GM13977 (cell line): ENCODE results near the gene ZNF593OS.

Source experiments
- DNase-seq: peaks from one replicate; pipeline ENCODE4 v3.0.0; 2012; ENCODE audit warnings: low spot score
- in situ Hi-C: fragments of 300-500 bp; cut with MboI; formaldehyde crosslinking; loops from one replicate; pipeline ENCODE4 v1.12.0; 2022; ENCODE audit warnings: low sequenced_read_pairs, low pct_unique_long_range_greater_than_20kb, mixed read lengths, inconsistent platforms; ENCODE audit not compliant: unreplicated experiment
- TF ChIP-seq, protein P1 (sequence below): IDR thresholded peaks from 2 replicates; pipeline ENCODE4 v1.5.1; 2012; ENCODE audit warnings: mild to moderate bottlenecking, control low read depth; ENCODE audit not compliant: insufficient read depth; ENCODE audit errors: extremely low read depth, missing control alignments

Gene ZNF593OS

DNA sequence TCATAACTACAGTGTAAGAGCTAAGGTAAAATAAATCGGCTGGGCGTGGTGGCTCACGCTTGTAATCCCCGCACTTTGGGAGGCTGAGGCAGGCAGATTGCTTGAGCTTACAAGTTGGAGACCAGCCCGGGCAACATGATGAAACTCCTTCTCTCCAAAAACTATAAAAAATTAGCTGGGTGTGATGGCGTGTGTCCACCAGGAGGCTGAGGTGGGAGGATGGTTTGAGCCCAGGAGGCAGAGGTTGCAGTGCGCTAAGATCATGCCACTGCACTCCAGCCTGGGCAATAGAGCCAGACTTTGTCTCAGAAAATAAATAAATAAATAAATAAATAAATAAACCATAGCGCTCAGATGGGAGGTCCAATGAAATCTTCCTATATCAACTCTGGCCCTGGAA lies 29.5 kb downstream of the ZNF593OS start:
- TF ChIP-seq, protein P1, sequence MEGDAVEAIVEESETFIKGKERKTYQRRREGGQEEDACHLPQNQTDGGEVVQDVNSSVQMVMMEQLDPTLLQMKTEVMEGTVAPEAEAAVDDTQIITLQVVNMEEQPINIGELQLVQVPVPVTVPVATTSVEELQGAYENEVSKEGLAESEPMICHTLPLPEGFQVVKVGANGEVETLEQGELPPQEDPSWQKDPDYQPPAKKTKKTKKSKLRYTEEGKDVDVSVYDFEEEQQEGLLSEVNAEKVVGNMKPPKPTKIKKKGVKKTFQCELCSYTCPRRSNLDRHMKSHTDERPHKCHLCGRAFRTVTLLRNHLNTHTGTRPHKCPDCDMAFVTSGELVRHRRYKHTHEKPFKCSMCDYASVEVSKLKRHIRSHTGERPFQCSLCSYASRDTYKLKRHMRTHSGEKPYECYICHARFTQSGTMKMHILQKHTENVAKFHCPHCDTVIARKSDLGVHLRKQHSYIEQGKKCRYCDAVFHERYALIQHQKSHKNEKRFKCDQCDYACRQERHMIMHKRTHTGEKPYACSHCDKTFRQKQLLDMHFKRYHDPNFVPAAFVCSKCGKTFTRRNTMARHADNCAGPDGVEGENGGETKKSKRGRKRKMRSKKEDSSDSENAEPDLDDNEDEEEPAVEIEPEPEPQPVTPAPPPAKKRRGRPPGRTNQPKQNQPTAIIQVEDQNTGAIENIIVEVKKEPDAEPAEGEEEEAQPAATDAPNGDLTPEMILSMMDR: no peak
- no peak for DNase-seq
- in situ Hi-C loops: no loop called here

DNA sequence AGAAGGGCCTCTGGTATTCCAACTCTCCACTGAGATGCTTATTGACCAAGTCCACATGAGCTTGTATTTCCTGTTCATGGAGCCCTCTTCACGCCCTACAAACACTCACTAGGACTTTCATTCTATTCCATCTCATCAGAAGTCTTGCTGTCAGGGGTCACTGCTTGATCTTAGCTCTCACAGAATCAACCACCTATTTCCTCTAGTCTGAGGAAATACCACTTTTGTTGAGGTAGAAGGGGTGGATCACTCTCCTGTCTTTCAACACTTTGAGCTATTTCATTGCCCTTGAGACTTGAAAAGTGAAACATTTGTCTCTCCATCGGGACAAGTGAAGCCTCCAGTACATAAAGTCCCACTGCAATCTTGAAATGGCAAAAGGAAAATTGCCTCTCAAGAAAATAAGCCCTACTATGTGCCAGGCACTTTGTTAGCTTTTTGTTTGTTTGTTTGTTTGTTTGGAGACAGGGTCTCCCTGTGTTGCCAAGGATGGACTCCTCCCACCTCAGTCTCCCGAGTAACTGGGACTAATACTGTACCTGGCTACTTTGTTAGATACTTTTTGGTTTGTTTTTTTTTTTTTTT lies 32.6 kb downstream of the ZNF593OS start:
- TF ChIP-seq, protein P1: no peak
- in situ Hi-C loops: no loop called here
- no peak for DNase-seq

DNA sequence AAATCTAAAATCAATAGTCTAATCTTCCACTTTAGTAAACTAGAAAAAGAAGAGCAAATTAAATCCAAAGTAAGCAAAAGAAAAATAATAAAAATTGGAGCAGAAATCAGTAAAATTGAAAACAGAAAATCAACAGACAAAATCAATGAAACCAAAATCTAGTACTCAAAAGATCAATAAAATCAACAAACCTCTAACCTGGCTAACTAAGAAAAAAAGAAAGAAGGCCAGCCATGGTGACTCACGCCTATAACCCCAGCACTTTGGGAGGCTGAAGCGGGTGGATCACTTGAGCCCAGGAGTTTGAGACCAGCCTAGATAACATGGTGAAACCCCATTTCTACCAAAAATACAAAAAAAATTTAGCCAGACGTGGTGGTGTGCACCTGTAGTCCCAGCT lies 37.2 kb downstream of the ZNF593OS start:
- DNase-seq: no peak
- TF ChIP-seq, protein P1: no peak
- in situ Hi-C loops: no loop called here

DNA sequence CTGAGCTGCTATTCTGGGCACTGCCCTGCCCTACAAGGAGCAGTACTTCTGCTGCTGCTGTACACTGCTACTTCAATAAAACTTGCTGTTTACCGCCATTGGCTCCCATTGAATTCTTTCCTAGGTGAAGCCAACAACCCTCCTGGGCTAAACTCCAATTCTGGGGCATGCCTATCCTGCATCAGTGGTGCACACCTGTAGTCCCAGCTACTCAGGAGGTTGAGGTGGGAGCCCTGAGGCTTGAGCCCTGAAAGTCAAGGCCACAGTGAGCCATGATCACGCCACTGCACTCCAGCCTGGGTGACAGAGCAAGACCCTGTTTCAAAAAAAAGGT lies 38.8 kb downstream of the ZNF593OS start:
- DNase-seq: no peak
- TF ChIP-seq, protein P1: no peak

DNA sequence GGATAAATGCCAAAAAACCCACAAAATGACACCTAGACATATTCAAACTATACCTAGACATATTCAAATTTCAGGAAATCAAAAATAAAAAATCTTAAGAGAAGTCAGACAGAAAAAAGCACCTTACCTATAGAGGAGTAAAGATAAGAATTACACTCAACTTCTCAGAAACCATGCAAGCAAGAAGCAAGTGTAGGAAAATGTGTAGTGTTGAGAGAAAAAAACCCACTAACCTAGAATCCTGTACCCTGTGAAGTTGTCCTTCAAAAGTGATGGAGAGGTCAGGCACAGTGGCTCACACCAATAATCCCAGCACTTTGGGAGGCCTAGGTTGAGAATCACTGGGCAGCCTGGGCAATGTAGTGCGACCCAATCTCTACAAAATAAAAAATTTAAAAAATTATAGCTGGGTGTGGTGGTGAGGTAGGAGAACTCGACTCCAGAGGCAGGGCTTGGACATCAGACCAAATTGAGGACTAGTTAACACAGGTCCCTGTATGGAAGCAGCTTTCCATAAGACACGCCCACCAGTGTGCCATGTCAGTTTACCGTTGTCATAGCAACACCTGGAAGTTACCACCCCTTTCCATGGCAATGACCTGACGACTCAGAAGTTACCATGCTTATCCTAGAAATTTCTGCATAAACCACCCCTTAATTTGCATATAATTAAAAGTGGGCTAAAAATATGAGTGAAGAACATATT lies 39.4 kb downstream of the ZNF593OS start:
- in situ Hi-C loops: no loop called here
- DNase-seq: no peak
- TF ChIP-seq, protein P1: no peak

More for the DNA sequence above, 38.8 kb downstream of the ZNF593OS start:
- in situ Hi-C loops: no loop called here

DNA sequence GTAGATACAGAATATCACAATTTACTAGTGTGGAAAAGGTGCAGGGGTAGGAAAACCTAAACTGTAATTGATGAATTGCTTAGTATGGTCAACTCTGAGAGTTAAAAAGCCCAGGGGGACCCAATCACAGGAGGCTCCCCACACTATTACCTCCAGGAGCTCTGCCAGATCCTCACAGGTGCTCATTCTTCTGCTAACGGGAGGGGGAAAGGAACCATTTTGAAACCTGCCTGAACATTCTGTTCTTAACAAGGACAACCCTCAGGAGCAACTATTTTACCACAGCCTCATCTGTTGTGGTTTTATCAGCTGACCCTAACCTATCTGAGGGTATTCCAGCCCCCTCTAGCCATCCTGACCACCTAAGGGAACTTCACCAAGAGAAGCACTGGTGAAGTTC lies 40.9 kb downstream of the ZNF593OS start:
- TF ChIP-seq, protein P1: no peak
- in situ Hi-C loops: no loop called here
- DNase-seq: no peak
